K562 (cell line): ENCODE measurements around the gene MEGF9. TPM values are rescaled to one million over a fixed set of nuclear protein-coding genes. Genes with fewer than 3 reads are reported as not detected.

Experiments
- ATAC-seq: fragments of 200-7000 bp; cut with Tn5 transposase; 3 replicates; pipeline ENCODE4 v1.9.1; 2020; ENCODE audit warnings: moderate library complexity
- BruUV-seq: library from RNA; stranded (reverse); fragments of 400-500 nt; replicated peaks from 2 replicates; lab custom pipeline; 2021; lab: Mats Ljungman, UMichigan
- CTCF ChIA-PET: fragments of 300-600 bp; formaldehyde crosslinking; extraction: SDS; loops from one replicate; lab custom pipeline; 2021; ENCODE audit warnings: low intra/inter-chr PET ratio; lab: Yijun Ruan, JAX
- POLR2A ChIA-PET: fragments of 300-600, 350-650 bp; sonication (Branson Sonifier 250); formaldehyde crosslinking; extraction: SDS; loops from one replicate; lab custom pipeline; 2021; ENCODE audit warnings: antibody characterized with exemption, inconsistent platforms; lab: Yijun Ruan, JAX
- DNase-seq, 4 experiments: peaks; one replicate each; pipeline versions ENCODE4 v3.0.0 to v3.0.0-alpha.2; 2011 to 2018; ENCODE audit warnings: low spot score in 3 of 4, mixed read lengths in 3 of 4; ENCODE audit errors: extremely low read depth in 1 of 4
- FAIRE-seq: peaks from 2 replicates; lab custom pipeline; 2011; peaks lifted over from hg19 to GRCh38; lab: Jason Lieb, UNC
- H2AFZ ChIP-seq: 2 replicates; pipeline ENCODE4 v1.6.0; 2011; ENCODE audit warnings: low read depth, low read length, control low read depth, inconsistent platforms
- H3K27ac ChIP-seq: fragments of 200-600 bp; 3 replicates; pipeline ENCODE4 v1.8.0; 2011; ENCODE audit warnings: low read depth, mild to moderate bottlenecking, control low read depth, inconsistent platforms, low read length, moderate library complexity, mixed read lengths; ENCODE audit errors: extremely low read depth
- H3K27me3 ChIP-seq, 2 experiments: fragments of 300-600 bp in 1 of 2; 2 replicates in 1 of 2; 3 replicates in 1 of 2; pipeline versions ENCODE4 v1.6.0 to v1.8.0; 2011; ENCODE audit warnings: inconsistent platforms in 2 of 2, low read length in 2 of 2, mild to moderate bottlenecking in 1 of 2, mixed read lengths in 1 of 2, moderate library complexity in 1 of 2; ENCODE audit not compliant: control insufficient read depth in 2 of 2, insufficient read depth in 2 of 2
- H3K36me3 ChIP-seq: fragments of 300-600 bp; 3 replicates; pipeline ENCODE4 v1.8.0; 2011; ENCODE audit warnings: mild to moderate bottlenecking, low read length, inconsistent platforms; ENCODE audit not compliant: control insufficient read depth, insufficient read depth
- H3K4me1 ChIP-seq, 2 experiments: fragments of 200-600 bp in 1 of 2; replicated peaks in 1 of 2; 2 replicates in 1 of 2; 3 replicates in 1 of 2; pipeline versions ENCODE4 v1.5.1 to v1.8.0; 2011; ENCODE audit warnings: inconsistent platforms in 2 of 2, low read length in 2 of 2, mild to moderate bottlenecking in 1 of 2, mixed read lengths in 1 of 2, moderate library complexity in 1 of 2; ENCODE audit not compliant: control insufficient read depth in 2 of 2, insufficient read depth in 2 of 2
- H3K4me2 ChIP-seq: 2 replicates; pipeline ENCODE4 v1.6.1; 2011; ENCODE audit warnings: low read length, control low read depth, inconsistent platforms, mixed read lengths; ENCODE audit not compliant: insufficient read depth
- H3K4me3 ChIP-seq: fragments of 200-600 bp; sonication (generic), shearing (Covaris generic); 2 replicates; pipeline ENCODE4 v1.5.1; 2016; ENCODE audit warnings: control low read depth, inconsistent platforms
- H3K79me2 ChIP-seq: fragments of 200-600 bp; 3 replicates; pipeline ENCODE4 v1.8.0; 2011; ENCODE audit warnings: low read length, inconsistent platforms; ENCODE audit not compliant: control insufficient read depth, insufficient read depth
- H3K9ac ChIP-seq, 2 experiments: 2 replicates each; pipeline versions ENCODE4 v1.6.0 to v1.6.1; 2011; ENCODE audit warnings: low read depth in 2 of 2, low read length in 2 of 2, control low read depth in 1 of 2, inconsistent platforms in 1 of 2, mild to moderate bottlenecking in 1 of 2, mixed read lengths in 1 of 2; ENCODE audit not compliant: insufficient read depth in 1 of 2
- H3K9me1 ChIP-seq: one replicate; pipeline ENCODE4 v1.6.0; 2011; ENCODE audit warnings: inconsistent platforms, mild to moderate bottlenecking, low read length, moderate library complexity; ENCODE audit not compliant: control insufficient read depth, insufficient read depth
- H3K9me3 ChIP-seq: replicated peaks from 2 replicates; pipeline ENCODE4 v1.5.1; 2011; ENCODE audit warnings: low read depth, low read length, inconsistent platforms; ENCODE audit not compliant: control insufficient read depth, insufficient read depth
- H4K20me1 ChIP-seq: replicated peaks from 2 replicates; pipeline ENCODE4 v1.6.1; 2011; ENCODE audit warnings: low read length, inconsistent platforms, mixed read lengths; ENCODE audit not compliant: control insufficient read depth, insufficient read depth
- ARHGAP35 ChIP-seq: fragments of 450-650 bp; IDR thresholded peaks from 2 replicates; pipeline ENCODE4 v1.6.1; 2018; ENCODE audit not compliant: partially characterized antibody
- CREB5 ChIP-seq: fragments of 250-450 bp; sonication (Bioruptor Pico); IDR thresholded peaks from 2 replicates; pipeline ENCODE4 v1.5.0; 2020; ENCODE audit warnings: mild to moderate bottlenecking
- DIDO1 ChIP-seq: fragments of 450-650 bp; IDR thresholded peaks from 2 replicates; pipeline ENCODE4 v1.6.1; 2016; ENCODE audit warnings: low read depth, missing biosample characterization, missing genetic modification characterization
- E2F3 ChIP-seq: fragments of 250-450 bp; sonication (Bioruptor Pico); IDR thresholded peaks from 2 replicates; pipeline ENCODE4 v1.4.0; 2020; ENCODE audit warnings: mild to moderate bottlenecking
- IRF1 ChIP-seq: sonication (generic); formaldehyde crosslinking; IDR thresholded peaks from 2 replicates; pipeline ENCODE4 v1.8.0; 2022; ENCODE audit warnings: missing genetic modification reagents, mild to moderate bottlenecking, borderline replicate concordance
- NCOA4 ChIP-seq: fragments of 450-650 bp; IDR thresholded peaks from 2 replicates; pipeline ENCODE4 v1.6.1; 2018; ENCODE audit warnings: mild to moderate bottlenecking; ENCODE audit not compliant: partially characterized antibody
- PBX2 ChIP-seq, 2 experiments: IDR thresholded peaks in 1 of 2; conservative IDR thresholded peaks in 1 of 2; 2 replicates each; pipeline ENCODE4 v1.6.1; 2016; ENCODE audit warnings: low read depth in 2 of 2, mild to moderate bottlenecking in 1 of 2, missing compliant biosample characterization in 1 of 2, missing genetic modification characterization in 1 of 2, moderate library complexity in 1 of 2
- PKNOX1 ChIP-seq: fragments of 450-650 bp; IDR thresholded peaks from 2 replicates; pipeline ENCODE4 v1.6.1; 2016
- SMARCC2 ChIP-seq: fragments of 450-650 bp; IDR thresholded peaks from 2 replicates; pipeline ENCODE4 v1.6.1; 2017; ENCODE audit warnings: antibody characterized with exemption, moderate library complexity, mild to moderate bottlenecking, low read depth
- ZNF583 ChIP-seq: fragments of 250-450 bp; sonication (Bioruptor Pico); IDR thresholded peaks from 2 replicates; pipeline ENCODE4 v1.4.0; 2020
- WGBS: fragments of 100-300 bp; shearing (Covaris generic); methylation state at CpG from one replicate; pipeline ENCODE4 v1.1.6; 2016; ENCODE audit warnings: low coverage, mixed read lengths; ENCODE audit not compliant: insufficient coverage; ENCODE audit errors: missing lambda C conversion rate; 5-methylcytosine and 5-hydroxymethylcytosine counted together
- in situ Hi-C: fragments of 300-500 bp; cut with MboI; formaldehyde crosslinking; loops from 4 replicates; pipeline ENCODE4 v1.15.0; 2018; ENCODE audit warnings: inconsistent platforms, mixed read lengths
- intact Hi-C: fragments of 100-400 bp; cut with micrococcal nuclease; formaldehyde crosslinking; loops from 2 replicates; pipeline ENCODE4 v1.14.2; 2022
- polyA plus RNA-seq, 8 experiments: library from polyadenylated mRNA; depleted of rRNA in 4 of 8; stranded (reverse) in 5 of 8; unstranded in 3 of 8; fragments of >200 nt; fragmentation: Nextera tagmentation in 2 of 8; fragmentation: Illumina TruSeq in 1 of 8; extraction: Ambion mirVana in 2 of 8; extraction: Trizol in 1 of 8; gene quantifications; 2 replicates each; pipeline versions ENCODE4 v1.2.1 to v1.2.3, GENCODE V29; 2011 to 2014; ENCODE audit warnings: inconsistent platforms in 1 of 8, missing spikeins in 1 of 8
- total RNA-seq, 7 experiments: library from RNA; depleted of rRNA in 6 of 7; stranded (reverse); fragments of >200 nt in 6 of 7; fragmentation: Illumina TruSeq in 2 of 7; extraction: Trizol in 2 of 7; gene quantifications; 2 replicates each; pipeline versions ENCODE4 v1.2.1 to v1.2.3, GENCODE V29; 2011 to 2021; ENCODE audit warnings: low replicate concordance in 1 of 7

The MEGF9 gene
- total and polyA plus RNA-seq, 9 of the 15 experiments (the other 6 are each of a cell fraction or from before 2014, with no cell fraction given) = 2.1 to 6.2 (median 3.8) TPM

- H3K9me3 ChIP-seq = no peaks in the 10 kb centered on the region
- H3K9me1 ChIP-seq = no peaks in the 10 kb centered on the region
- TF ChIP-seq E2F3 (CRISPR knock-in tag) = no peak
- no peak for TF ChIP-seq ZNF583 (CRISPR knock-in tag)
- CTCF ChIA-PET = no interaction called here
- no peaks in the 10 kb centered on the region for H3K4me1 ChIP-seq
- H3K9ac ChIP-seq = no peak overlapping the region
- no peak for DNase-seq
- no peak overlapping the region for H3K4me3 ChIP-seq
- H4K20me1 ChIP-seq = no peaks in the 10 kb centered on the region
- FAIRE-seq = no peak
- POLR2A ChIA-PET = no interaction called here
- in situ Hi-C loops = no loop called here
- ATAC-seq = no peak
- intact Hi-C loops = no loop called here
- no peaks in the 10 kb centered on the region for H3K36me3 ChIP-seq
- H3K4me2 ChIP-seq = no peak overlapping the region
- WGBS = 62% methylated on average over 8 of the region's 8 CpGs
- no peaks in the 10 kb centered on the region for H3K79me2 ChIP-seq
- no TSS peak for BruUV-seq
- H2AFZ ChIP-seq = no peak overlapping the region
- H3K27me3 ChIP-seq = no peaks in the 10 kb centered on the region
- H3K27ac ChIP-seq = no peak overlapping the region
Measured at GRCh38 chr9:120662513-120662912, 51.8 kb downstream of the MEGF9 start.

GRCh38 chr9:120659676-120660075 lies 54.6 kb downstream of the MEGF9 start:
- no peak for FAIRE-seq
- no peak for ATAC-seq
- no peak overlapping the region for H2AFZ ChIP-seq
- no peak overlapping the region for H3K27ac ChIP-seq
- no peaks in the 10 kb centered on the region for H3K9me3 ChIP-seq
- intact Hi-C loops = no loop called here
- 45% methylated on average over 2 of the region's 2 CpGs for WGBS
- no peak for DNase-seq
- POLR2A ChIA-PET = no interaction called here
- no peaks in the 10 kb centered on the region for H3K27me3 ChIP-seq
- no peaks in the 10 kb centered on the region for H3K36me3 ChIP-seq
- BruUV-seq = no TSS peak
- no peaks in the 10 kb centered on the region for H3K9me1 ChIP-seq
- TF ChIP-seq IRF1 (CRISPR knock-in tag) (no peak), NCOA4 (no peak), DIDO1 (tag) (no peak), PKNOX1 (peak; percentile 9; the same call in 1 of the 2 replicates), ARHGAP35 (no peak), CREB5 (CRISPR knock-in tag) (no peak), SMARCC2 (no peak), PBX2 (CRISPR knock-in tag; IDR thresholded peaks at IDR 0.05; ENCODE audit: low read depth) (no peak), PBX2 (tag; conservative IDR thresholded peaks at IDR 0.05; ENCODE audit: low read depth) (peak; percentile 27; the same call in 1 of the 2 replicates)
- TF ChIP-seq, all 486 proteins: peak for 2
- Histone ChIP-seq H3K9ac (no peak overlapping the region), H3K4me3 (no peak overlapping the region), H3K4me2 (no peak overlapping the region), H3K79me2 (no peaks in the 10 kb centered on the region), H3K4me1 (no peaks in the 10 kb centered on the region), H4K20me1 (no peaks in the 10 kb centered on the region)
- CTCF ChIA-PET = no interaction called here
- in situ Hi-C loops = no loop called here
